ENCODE measurements around the gene PSMF1.

GRCh38 chr20:1185790-1186334, 67.5 kb downstream of the PSMF1 start:
- TF ChIP-seq CTCF (IDR thresholded peaks at IDR 0.05) (peak; percentile 75), EZH2 (IDR thresholded peaks at IDR 0.05) (no peak), EZH2phosphoT487 (IDR thresholded peaks at IDR 0.05) (no peak)
